Occipital lobe (tissue), 2 donors: ENCODE measurements around the gene TPD52L2. TPM values are rescaled to one million over a fixed set of nuclear protein-coding genes. Genes with fewer than 3 reads are reported as not detected.
"Not testable (repeated sequence)": the region's sequence is repeated elsewhere in the genome, so short reads cannot be mapped to it uniquely, and the experiment has no call there.

Experiments used
- DNase-seq: peaks from one replicate; lab custom pipeline; 2025; lab: John Stamatoyannopoulos, UW
- total RNA-seq: library from RNA; depleted of rRNA; stranded (reverse); fragments of >200 nt; gene quantifications from one replicate; pipeline ENCODE4 v1.2.3, GENCODE V29; 2014

The TPD52L2 gene
- total RNA-seq, 1 donor from 2014 or later, result 20.3 TPM

DNA sequence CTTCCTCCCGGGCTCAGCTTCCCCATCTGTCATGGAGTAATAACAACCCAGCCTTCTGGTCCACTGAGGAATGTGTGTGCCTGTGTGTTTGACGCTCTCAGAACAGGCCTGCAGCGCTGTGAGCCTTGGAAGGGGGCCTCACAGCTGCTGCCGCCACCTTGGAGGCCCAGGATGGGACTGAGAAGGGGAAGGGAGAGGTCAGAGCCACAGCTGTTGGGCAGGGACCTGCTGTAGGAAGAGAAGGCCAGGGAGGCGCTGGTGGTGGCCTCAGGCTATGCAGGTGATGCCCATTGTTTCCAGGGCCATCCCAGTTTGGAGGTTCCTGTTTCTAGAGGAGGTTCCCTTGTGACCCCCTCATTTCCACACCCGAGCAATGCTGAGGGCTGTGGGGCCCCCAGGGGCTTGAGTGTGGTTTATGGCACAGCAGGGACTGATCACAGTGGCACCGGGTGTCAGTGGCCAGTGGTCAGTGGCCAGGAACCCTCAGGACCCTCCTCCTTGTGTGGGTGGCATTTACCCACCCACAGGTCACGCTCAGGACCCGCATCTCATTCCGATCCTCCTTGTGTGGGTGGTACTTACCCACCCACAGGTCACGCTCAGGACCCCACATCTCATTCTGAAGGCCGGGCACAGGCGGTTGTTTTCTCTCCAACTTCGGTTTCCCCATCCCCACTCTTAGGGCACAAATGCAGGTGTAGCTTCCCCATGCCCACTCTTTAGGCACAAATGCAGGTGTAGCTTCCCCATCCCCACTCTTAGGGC is 14.0 kb downstream of the TPD52L2 start:
- DNase-seq, result no peak

DNA sequence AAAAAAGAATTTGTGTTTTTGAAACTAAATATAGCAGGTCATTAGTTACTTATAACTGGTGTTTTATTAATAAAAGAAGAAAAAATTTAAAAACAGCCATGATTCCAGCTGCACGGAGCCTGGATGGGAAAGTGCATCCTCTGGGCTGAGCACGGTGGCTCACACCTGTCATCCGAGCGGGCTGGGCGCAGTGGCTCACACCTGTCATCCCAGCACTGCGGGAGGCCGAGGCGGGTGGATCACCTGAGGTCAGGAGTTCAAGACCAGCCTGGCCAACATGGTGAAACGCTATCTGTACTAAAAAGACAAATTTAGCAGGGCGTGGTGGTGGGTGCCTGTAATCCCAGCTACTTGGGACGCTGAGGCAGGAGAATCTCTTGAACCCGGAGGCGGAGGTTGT is 15.8 kb downstream of the TPD52L2 start:
- not testable (repeated sequence) for DNase-seq

DNA sequence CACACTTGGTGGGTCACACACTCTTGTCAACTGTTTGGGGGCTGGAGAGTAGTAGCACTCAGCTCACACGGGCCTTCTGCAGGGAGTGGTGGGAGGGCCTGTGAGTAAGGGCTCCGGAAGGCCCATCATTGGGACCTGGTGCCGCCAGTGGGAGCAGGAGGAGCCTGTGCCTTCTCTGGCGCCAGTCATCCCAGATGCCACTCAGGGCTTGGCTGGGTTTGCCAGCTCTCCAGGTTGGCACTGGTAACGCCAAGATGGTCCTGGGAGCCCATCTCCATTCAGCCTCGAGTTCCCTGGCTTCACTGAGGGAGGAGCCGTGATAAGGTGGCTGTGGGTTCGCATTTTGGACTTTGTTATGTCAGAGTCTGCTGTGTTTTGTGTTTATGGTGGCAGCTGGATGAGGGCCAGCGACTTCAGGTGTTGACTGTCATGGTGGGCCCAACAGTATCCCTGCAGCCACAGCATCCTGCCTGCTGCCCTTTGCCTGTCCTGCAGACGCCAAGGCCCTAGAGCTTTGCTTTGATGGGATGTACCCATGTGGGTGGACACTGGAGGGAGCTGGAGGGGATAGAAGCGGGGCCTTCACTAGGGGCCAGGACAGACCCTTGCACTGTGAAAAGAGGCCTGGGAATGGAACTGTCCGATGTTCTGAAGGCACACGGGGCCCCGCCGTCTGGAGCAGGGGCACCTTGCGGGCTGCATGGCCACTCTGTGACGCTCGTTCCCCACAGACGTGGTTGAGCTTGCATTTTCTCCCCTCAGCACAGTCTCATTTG is 16.6 kb downstream of the TPD52L2 start:
- DNase-seq, result no peak

DNA sequence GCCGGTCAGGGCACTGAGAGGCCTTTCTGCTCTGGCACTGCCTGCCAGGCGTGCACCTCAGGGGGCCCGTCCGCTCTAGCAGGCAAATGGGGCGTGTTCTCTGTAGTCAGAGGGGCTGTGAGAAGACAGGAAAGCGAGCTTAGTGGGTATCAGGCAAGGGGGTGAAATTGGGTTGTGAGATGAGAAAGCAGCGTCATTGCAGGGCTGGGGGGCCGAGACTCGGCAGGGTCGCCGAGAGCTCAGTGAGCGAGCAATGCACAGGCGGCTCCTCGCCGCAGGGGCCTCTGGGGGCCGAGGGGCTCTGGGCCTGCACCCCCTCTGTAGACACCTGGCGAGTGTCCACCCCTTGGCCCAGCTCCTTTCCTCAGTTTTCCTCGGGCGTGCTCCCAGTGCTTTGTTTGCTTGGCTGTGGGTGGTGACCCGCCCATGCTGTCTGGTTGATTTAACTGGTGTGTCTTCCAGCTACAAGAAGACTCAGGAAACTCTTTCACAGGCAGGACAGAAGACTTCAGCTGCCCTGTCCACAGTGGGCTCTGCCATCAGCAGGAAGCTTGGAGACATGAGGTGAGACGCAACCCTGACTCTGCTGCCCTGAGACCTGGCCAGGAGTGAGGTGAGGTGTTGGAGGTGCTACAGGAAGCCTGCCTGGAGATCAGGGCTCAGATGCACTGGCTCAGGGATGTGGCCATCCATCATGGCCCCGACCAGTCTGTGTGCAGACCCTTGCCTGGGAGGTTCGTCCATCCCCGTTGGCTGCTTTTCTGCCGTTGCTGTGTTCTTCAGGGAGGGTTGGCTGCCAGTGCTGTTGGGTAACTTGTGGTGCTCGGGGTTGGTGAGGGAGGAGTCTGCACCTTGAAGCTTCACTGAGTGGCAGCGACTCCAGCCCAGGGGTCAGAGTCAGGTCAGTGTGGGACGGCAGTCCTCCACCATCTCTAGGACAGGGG is 17.5 kb downstream of the TPD52L2 start:
- DNase-seq, result no peak

DNA sequence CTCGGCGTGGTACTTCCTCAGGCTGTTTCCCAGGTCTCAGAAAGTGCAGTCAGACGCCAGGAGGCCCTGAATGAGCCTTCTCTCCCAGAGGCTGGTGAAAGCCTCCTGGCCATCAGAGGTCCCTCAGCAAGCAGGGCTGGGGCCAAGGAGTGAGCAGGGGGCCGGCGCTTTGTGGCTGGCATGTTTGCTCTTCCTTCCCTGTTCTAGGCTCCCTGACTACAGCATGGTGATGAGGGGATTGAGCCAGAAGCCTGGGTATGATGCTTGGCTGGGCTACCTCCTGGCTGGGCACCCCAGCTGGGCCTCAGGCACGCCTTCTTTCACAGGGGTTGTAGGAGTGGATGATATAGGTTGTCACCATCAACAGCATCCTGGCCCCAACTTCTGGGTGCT is 18.1 kb downstream of the TPD52L2 start:
- no peak for DNase-seq

GRCh38 chr20:63884506-63885263 is 19.6 kb downstream of the TPD52L2 start:
- DNase-seq, result no peak

DNA sequence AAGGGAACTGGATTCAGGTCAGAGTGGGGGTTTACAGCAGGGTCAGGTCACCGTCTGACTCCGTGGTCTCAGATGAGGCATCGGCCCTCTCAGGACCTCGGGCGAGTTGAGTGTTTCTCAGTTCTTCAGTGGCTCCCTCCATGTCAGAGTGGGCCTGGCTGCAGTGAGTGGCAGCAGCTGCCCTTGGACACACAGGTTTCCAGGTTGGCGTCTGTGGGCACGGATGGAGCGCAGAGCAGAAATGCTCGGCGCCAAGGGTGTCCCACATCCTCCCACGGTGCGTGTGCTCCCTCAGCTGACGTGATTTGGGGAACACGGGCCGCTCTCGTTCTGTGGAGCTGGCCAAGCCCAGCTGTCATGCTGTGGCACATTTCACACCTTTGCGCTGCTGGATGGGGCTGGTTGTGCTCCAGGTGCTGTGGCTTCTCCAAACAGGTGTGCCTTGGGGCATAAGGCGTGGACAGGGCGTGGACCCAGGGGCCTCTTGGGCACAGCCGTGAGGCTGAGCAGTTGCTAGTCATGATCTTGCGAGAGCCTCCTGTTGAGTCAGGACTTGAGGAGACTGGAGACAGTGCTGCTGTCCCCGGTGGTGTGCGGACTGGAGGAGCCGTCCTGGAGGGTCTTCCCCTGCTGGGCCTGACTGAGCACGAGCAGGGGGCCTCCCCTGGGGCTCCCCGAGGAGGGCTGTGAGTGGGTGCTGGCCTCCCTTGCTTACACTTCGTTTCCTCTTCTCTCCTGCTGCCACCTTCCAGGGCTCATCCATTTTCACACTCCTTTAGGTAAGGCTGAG is 20.4 kb downstream of the TPD52L2 start:
- DNase-seq, result no peak

- DNase-seq, result no peak
Measured at GRCh38 chr20:63886054-63886419, 21.0 kb downstream of the TPD52L2 start.

GRCh38 chr20:63886921-63887320 is 21.9 kb downstream of the TPD52L2 start:
- DNase-seq, result no peak

GRCh38 chr20:63889241-63890200 is 24.5 kb downstream of the TPD52L2 start:
- no peak for DNase-seq

GRCh38 chr20:63890201-63890576 is 25.1 kb downstream of the TPD52L2 start:
- no peak for DNase-seq

GRCh38 chr20:63890616-63891015 is 25.5 kb downstream of the TPD52L2 start:
- DNase-seq, result no peak

- DNase-seq, result no peak
Measured at GRCh38 chr20:63891061-63892002, 26.3 kb downstream of the TPD52L2 start.

DNA sequence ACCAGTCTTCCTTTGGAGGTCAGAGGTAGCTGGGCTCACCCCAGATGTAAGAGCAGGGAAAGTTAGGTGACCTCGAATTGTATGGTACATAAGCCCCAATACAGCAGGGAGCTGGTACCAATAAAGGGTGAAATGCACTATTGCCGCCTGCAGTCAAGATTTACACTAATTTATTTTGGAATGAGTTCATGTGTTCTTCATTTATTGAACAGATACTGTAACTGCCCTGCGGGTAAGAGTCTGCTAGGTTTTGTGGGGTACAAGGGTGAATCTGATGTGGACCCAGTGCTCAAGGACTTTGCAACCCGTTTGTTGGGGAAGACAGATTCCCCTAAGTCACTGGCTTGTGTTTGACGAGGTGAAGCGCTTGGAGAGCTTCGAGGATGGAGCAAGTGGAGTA is 27.3 kb downstream of the TPD52L2 start:
- no peak for DNase-seq

DNA sequence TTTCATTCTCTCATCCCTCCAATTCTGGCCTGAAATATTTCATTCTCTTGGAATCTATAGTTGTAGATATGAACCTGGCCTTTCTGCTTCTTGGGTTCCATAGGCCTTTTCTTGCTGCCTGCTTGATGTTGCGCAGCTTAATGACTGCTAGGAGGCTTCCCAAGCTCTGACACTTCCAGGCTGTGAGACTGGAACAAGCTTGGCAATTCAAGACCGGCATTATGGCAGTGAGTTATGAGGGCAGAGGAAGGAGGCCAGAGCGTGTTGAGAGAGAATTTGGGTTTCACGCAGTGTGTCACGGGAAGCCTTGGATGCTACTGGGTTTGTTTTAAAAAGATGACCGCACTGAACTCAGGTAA is 28.9 kb downstream of the TPD52L2 start:
- DNase-seq, result no peak

- peak; percentile 90 for DNase-seq
Measured at GRCh38 chr20:63894358-63895201, 29.5 kb downstream of the TPD52L2 start, which contains the start of gene DNAJC5. TSS of gene DNAJC5 (plus strand) at chr20:63895126. CDS start at chr20:63928346, 33,220 bp downstream.
